Measurements from ENCODE around the gene CNOT9.
A peak's percentile ranks its signal among the peaks of the same experiment; 100 is the strongest.

The CNOT9 gene

DNA sequence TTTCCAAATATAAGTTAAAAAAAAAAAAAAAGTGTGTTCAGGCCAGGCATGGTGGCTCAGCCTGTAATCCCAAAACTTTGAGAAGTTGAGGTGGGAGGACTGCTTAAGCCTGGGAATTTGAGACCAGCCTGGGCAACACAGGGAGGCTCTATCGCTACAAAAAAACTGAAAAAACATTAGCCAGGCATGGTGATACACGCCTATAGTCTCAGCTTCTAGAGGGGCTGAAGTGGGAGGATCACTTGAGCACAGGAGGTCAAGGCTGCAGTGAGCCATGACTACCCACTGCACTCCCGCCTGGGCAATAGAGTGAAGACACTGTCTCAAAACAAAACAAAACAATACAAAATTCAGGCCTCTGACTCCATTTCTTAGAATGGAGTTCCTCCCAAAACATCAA is 9.7 kb upstream of the CNOT9 start:
- no peak overlapping the region for H2AFZ ChIP-seq (ENCODE audit: insufficient read depth, low read length, poor library complexity)
- no peak overlapping the region for H2BK5ac ChIP-seq (ENCODE audit: low read depth, low read length, poor library complexity)
- DNase-seq: no peak
- H4K91ac ChIP-seq (ENCODE audit: low read depth, low read length): no peak overlapping the region
- no peaks in the 10 kb centered on the region for H3K4me1 ChIP-seq (ENCODE audit: control insufficient read depth in 1 of 2, insufficient read depth in 2 of 2, low read length in 2 of 2)
- H4K12ac ChIP-seq (ENCODE audit: low read depth, low read length): no peak overlapping the region
- H3K18ac ChIP-seq (ENCODE audit: low read length): no peak overlapping the region
- no peak overlapping the region for H3K23ac ChIP-seq (ENCODE audit: low read length)
- H3K14ac ChIP-seq (ENCODE audit: low read length): no peak overlapping the region
- no peak overlapping the region for H3K4me2 ChIP-seq (ENCODE audit: low read length)
- H2AK5ac ChIP-seq (ENCODE audit: low read length): no peak overlapping the region
- no peak overlapping the region for H3K4ac ChIP-seq (ENCODE audit: low read depth, low read length)
- no peak overlapping the region for H3K9ac ChIP-seq (ENCODE audit: low read length)
- no peaks in the 10 kb centered on the region for H3K79me1 ChIP-seq (ENCODE audit: low read length)
- no peak overlapping the region for H3K4me3 ChIP-seq (ENCODE audit: low read depth, low read length)
- no peak overlapping the region for H4K8ac ChIP-seq (ENCODE audit: low read depth, low read length)
- no peak overlapping the region for H2BK12ac ChIP-seq (ENCODE audit: low read length)
- H3K27me3 ChIP-seq (ENCODE audit: insufficient read depth, low read length): no peaks in the 10 kb centered on the region
- no CpG with 5 or more reads among the region's 3 CpGs for WGBS (ENCODE audit: extremely low coverage, insufficient coverage, insufficient read length)
- H2BK120ac ChIP-seq (ENCODE audit: insufficient read depth, low read length, poor library complexity): no peak overlapping the region
- no peak overlapping the region for H3K27ac ChIP-seq (ENCODE audit: low read depth, low read length)
- peaks cover 12 to 15% of the 10 kb centered on the region in 2 experiments for H3K36me3 ChIP-seq (ENCODE audit: control insufficient read depth in 1 of 2, insufficient read depth in 2 of 2, low read length in 2 of 2)
- no peaks in the 10 kb centered on the region for H3K79me2 ChIP-seq (ENCODE audit: control insufficient read depth, insufficient read depth, low read length, poor library complexity)
- no peaks in the 10 kb centered on the region for H3K9me3 ChIP-seq (ENCODE audit: insufficient read depth, low read depth, low read length)

GRCh38 chr2:218564056-218564455 is 4.6 kb upstream of the CNOT9 start:
- H2BK12ac ChIP-seq (ENCODE audit: low read length): no peak overlapping the region
- peaks cover 6 to 7% of the 10 kb centered on the region in 2 experiments for H3K36me3 ChIP-seq (ENCODE audit: control insufficient read depth in 1 of 2, insufficient read depth in 2 of 2, low read length in 2 of 2)
- H3K18ac ChIP-seq (ENCODE audit: low read length): no peak overlapping the region
- WGBS (ENCODE audit: extremely low coverage, insufficient coverage, insufficient read length): no CpG with 5 or more reads among the region's 1 CpG
- DNase-seq: no peak
- no peak overlapping the region for H3K27ac ChIP-seq (ENCODE audit: low read depth, low read length)
- peaks cover 10% of the 10 kb centered on the region for H3K79me1 ChIP-seq (ENCODE audit: low read length)
- peaks cover 3% of the 10 kb centered on the region for H3K79me2 ChIP-seq (ENCODE audit: control insufficient read depth, insufficient read depth, low read length, poor library complexity)
- no peak overlapping the region for H3K4me2 ChIP-seq (ENCODE audit: low read length)
- H2AFZ ChIP-seq (ENCODE audit: insufficient read depth, low read length, poor library complexity): no peak overlapping the region
- H3K4me1 ChIP-seq (ENCODE audit: control insufficient read depth in 1 of 2, insufficient read depth in 2 of 2, low read length in 2 of 2): peaks cover 0 to 3% of the 10 kb centered on the region in 2 experiments
- no peak overlapping the region for H3K14ac ChIP-seq (ENCODE audit: low read length)
- no peaks in the 10 kb centered on the region for H3K27me3 ChIP-seq (ENCODE audit: insufficient read depth, low read length)
- H2BK120ac ChIP-seq (ENCODE audit: insufficient read depth, low read length, poor library complexity): no peak overlapping the region
- H3K4ac ChIP-seq (ENCODE audit: low read depth, low read length): no peak overlapping the region
- H4K91ac ChIP-seq (ENCODE audit: low read depth, low read length): no peak overlapping the region
- H2BK5ac ChIP-seq (ENCODE audit: low read depth, low read length, poor library complexity): no peak overlapping the region
- H4K12ac ChIP-seq (ENCODE audit: low read depth, low read length): no peak overlapping the region
- H3K9me3 ChIP-seq (ENCODE audit: insufficient read depth, low read depth, low read length): no peaks in the 10 kb centered on the region
- no peak overlapping the region for H3K23ac ChIP-seq (ENCODE audit: low read length)
- H3K4me3 ChIP-seq (ENCODE audit: low read depth, low read length): no peak overlapping the region
- no peak overlapping the region for H4K8ac ChIP-seq (ENCODE audit: low read depth, low read length)
- H2AK5ac ChIP-seq (ENCODE audit: low read length): no peak overlapping the region
- H3K9ac ChIP-seq (ENCODE audit: low read length): no peak overlapping the region

GRCh38 chr2:218566296-218566695 is 2.3 kb upstream of the CNOT9 start:
- no peak overlapping the region for H3K4ac ChIP-seq (ENCODE audit: low read depth, low read length)
- DNase-seq: no peak
- no peak overlapping the region for H3K23ac ChIP-seq (ENCODE audit: low read length)
- H3K4me1 ChIP-seq (ENCODE audit: control insufficient read depth in 1 of 2, insufficient read depth in 2 of 2, low read length in 2 of 2): peaks cover 0 to 3% of the 10 kb centered on the region in 2 experiments
- H2AFZ ChIP-seq (ENCODE audit: insufficient read depth, low read length, poor library complexity): no peak overlapping the region
- peaks cover 11% of the 10 kb centered on the region for H3K79me1 ChIP-seq (ENCODE audit: low read length)
- no CpG with 5 or more reads among the region's 1 CpG for WGBS (ENCODE audit: extremely low coverage, insufficient coverage, insufficient read length)
- no peak overlapping the region for H2BK120ac ChIP-seq (ENCODE audit: insufficient read depth, low read length, poor library complexity)
- no peak overlapping the region for H3K18ac ChIP-seq (ENCODE audit: low read length)
- H3K27me3 ChIP-seq (ENCODE audit: insufficient read depth, low read length): no peaks in the 10 kb centered on the region
- no peak overlapping the region for H4K91ac ChIP-seq (ENCODE audit: low read depth, low read length)
- H2AK5ac ChIP-seq (ENCODE audit: low read length): no peak overlapping the region
- H2BK12ac ChIP-seq (ENCODE audit: low read length): no peak overlapping the region
- H3K4me2 ChIP-seq (ENCODE audit: low read length): no peak overlapping the region
- no peak overlapping the region for H4K8ac ChIP-seq (ENCODE audit: low read depth, low read length)
- H3K14ac ChIP-seq (ENCODE audit: low read length): no peak overlapping the region
- H3K79me2 ChIP-seq (ENCODE audit: control insufficient read depth, insufficient read depth, low read length, poor library complexity): peaks cover 6% of the 10 kb centered on the region
- H3K9ac ChIP-seq (ENCODE audit: low read length): no peak overlapping the region
- peaks cover 3% of the 10 kb centered on the region in 2 experiments for H3K36me3 ChIP-seq (ENCODE audit: control insufficient read depth in 1 of 2, insufficient read depth in 2 of 2, low read length in 2 of 2)
- H3K27ac ChIP-seq (ENCODE audit: low read depth, low read length): no peak overlapping the region
- no peak overlapping the region for H3K4me3 ChIP-seq (ENCODE audit: low read depth, low read length)
- no peaks in the 10 kb centered on the region for H3K9me3 ChIP-seq (ENCODE audit: insufficient read depth, low read depth, low read length)
- no peak overlapping the region for H2BK5ac ChIP-seq (ENCODE audit: low read depth, low read length, poor library complexity)
- no peak overlapping the region for H4K12ac ChIP-seq (ENCODE audit: low read depth, low read length)

DNA sequence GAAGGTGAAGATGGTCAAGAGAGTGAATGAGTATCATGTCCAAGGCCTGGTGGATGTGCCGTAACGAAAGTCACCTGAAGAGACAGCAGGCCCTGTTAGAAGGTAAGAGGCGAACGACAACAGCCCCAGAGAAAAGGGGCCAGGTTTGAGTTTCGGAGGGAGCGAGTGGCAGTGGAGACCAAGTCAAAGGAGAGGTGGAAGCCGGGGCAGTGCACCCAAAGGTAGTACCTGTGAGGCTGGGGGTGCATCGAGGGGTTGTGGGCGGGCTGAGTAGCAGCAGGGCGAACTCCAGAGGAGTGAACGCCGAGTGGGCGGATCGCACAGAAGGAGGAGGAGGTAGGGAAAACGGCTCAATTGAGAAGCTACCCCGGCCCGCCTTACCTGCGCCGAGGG is 846 bp upstream of the CNOT9 start:
- Histone ChIP-seq H3K18ac (ENCODE audit: low read length) (peak overlapping the region; percentile 8), H3K4me2 (ENCODE audit: low read length) (peak overlapping the region; percentile 87), H4K8ac (ENCODE audit: low read depth, low read length) (peak overlapping the region; percentile 58), H2BK12ac (ENCODE audit: low read length) (no peak overlapping the region), H4K12ac (ENCODE audit: low read depth, low read length) (no peak overlapping the region), H3K4ac (ENCODE audit: low read depth, low read length) (peak overlapping the region; percentile 38), H3K4me3 (ENCODE audit: low read depth, low read length) (peak overlapping the region; percentile 89), H3K79me2 (ENCODE audit: control insufficient read depth, insufficient read depth, low read length, poor library complexity) (peaks cover 6% of the 10 kb centered on the region), H4K91ac (ENCODE audit: low read depth, low read length) (peak overlapping the region; percentile 9), H3K27ac (ENCODE audit: low read depth, low read length) (peak overlapping the region; percentile 55), H2BK120ac (ENCODE audit: insufficient read depth, low read length, poor library complexity) (no peak overlapping the region), H3K4me1 (ENCODE audit: control insufficient read depth in 1 of 2, insufficient read depth in 2 of 2, low read length in 2 of 2) (peaks cover 0 to 3% of the 10 kb centered on the region in 2 experiments), H3K14ac (ENCODE audit: low read length) (peak overlapping the region; percentile 5), H3K9me3 (ENCODE audit: insufficient read depth, low read depth, low read length) (no peaks in the 10 kb centered on the region), H2BK5ac (ENCODE audit: low read depth, low read length, poor library complexity) (peak overlapping the region; percentile 7), H2AK5ac (ENCODE audit: low read length) (no peak overlapping the region), H3K79me1 (ENCODE audit: low read length) (peaks cover 11% of the 10 kb centered on the region), H3K36me3 (ENCODE audit: control insufficient read depth in 1 of 2, insufficient read depth in 2 of 2, low read length in 2 of 2) (peaks cover 4 to 6% of the 10 kb centered on the region in 2 experiments), H2AFZ (ENCODE audit: insufficient read depth, low read length, poor library complexity) (peak overlapping the region; percentile 33), H3K27me3 (ENCODE audit: insufficient read depth, low read length) (no peaks in the 10 kb centered on the region), H3K9ac (ENCODE audit: low read length) (peak overlapping the region; percentile 91), H3K23ac (ENCODE audit: low read length) (no peak overlapping the region)
- DNase-seq: peak in 1 of 2 donors; percentile 2
- WGBS (ENCODE audit: extremely low coverage, insufficient coverage, insufficient read length): no CpG with 5 or more reads among the region's 19 CpGs

All from trophoblast cell (in vitro differentiated cells and primary cell).